H9 (cell line): ENCODE measurements around the gene DAAM1. TPM values are rescaled to one million over a fixed set of nuclear protein-coding genes. Genes with fewer than 3 reads are reported as not detected.

Experiments
- DNase-seq: peaks from one replicate; pipeline ENCODE4 v3.0.0-alpha.2; 2017
- H2AFZ ChIP-seq: one replicate; pipeline ENCODE4 v1.6.1; 2013; ENCODE audit warnings: mild to moderate bottlenecking, low read length, control low read depth, moderate library complexity
- H2AK5ac ChIP-seq: 2 replicates; pipeline ENCODE4 v1.6.1; 2013; ENCODE audit warnings: low read length, control low read depth, mixed read lengths; ENCODE audit not compliant: insufficient read length
- H2BK120ac ChIP-seq: one replicate; pipeline ENCODE4 v1.6.1; 2013; ENCODE audit warnings: low read depth, mild to moderate bottlenecking, low read length, control low read depth, inconsistent platforms; ENCODE audit not compliant: poor library complexity, severe bottlenecking
- H2BK12ac ChIP-seq: 2 replicates; pipeline ENCODE4 v1.6.1; 2013; ENCODE audit warnings: low read length, control low read depth, mixed read lengths, low read depth; ENCODE audit not compliant: insufficient read length
- H2BK15ac ChIP-seq: 2 replicates; pipeline ENCODE4 v1.6.1; 2013; ENCODE audit warnings: low read depth, low read length, control low read depth
- H2BK20ac ChIP-seq: one replicate; pipeline ENCODE4 v1.6.1; 2013; ENCODE audit warnings: low read depth, mild to moderate bottlenecking, low read length, control low read depth, inconsistent platforms; ENCODE audit not compliant: poor library complexity, severe bottlenecking
- H2BK5ac ChIP-seq: 2 replicates; pipeline ENCODE4 v1.6.1; 2013; ENCODE audit warnings: low read length, control low read depth, mixed read lengths; ENCODE audit not compliant: insufficient read length
- H3K14ac ChIP-seq: 2 replicates; pipeline ENCODE4 v1.6.1; 2013; ENCODE audit warnings: low read length, control low read depth; ENCODE audit not compliant: insufficient read depth
- H3K18ac ChIP-seq: 2 replicates; pipeline ENCODE4 v1.6.1; 2013; ENCODE audit warnings: low read depth, mild to moderate bottlenecking, mixed read lengths, low read length, control low read depth; ENCODE audit not compliant: insufficient read length
- H3K23ac ChIP-seq: 2 replicates; pipeline ENCODE4 v1.6.1; 2013; ENCODE audit warnings: low read length, control low read depth, mixed read lengths, low read depth; ENCODE audit not compliant: insufficient read length
- H3K23me2 ChIP-seq: 2 replicates; pipeline ENCODE4 v1.6.1; 2013; ENCODE audit warnings: low read depth, mild to moderate bottlenecking, mixed read lengths, low read length, control low read depth; ENCODE audit not compliant: insufficient read length, poor library complexity, severe bottlenecking
- H3K27ac ChIP-seq: 2 replicates; pipeline ENCODE4 v1.5.1; 2013; ENCODE audit warnings: low read length, control low read depth, mixed read lengths, low read depth; ENCODE audit not compliant: insufficient read length
- H3K27me3 ChIP-seq: 2 replicates; pipeline ENCODE4 v1.6.1; 2013; ENCODE audit warnings: low read length, control low read depth, inconsistent platforms; ENCODE audit not compliant: insufficient read depth
- H3K4ac ChIP-seq: 2 replicates; pipeline ENCODE4 v1.6.1; 2013; ENCODE audit warnings: low read depth, mild to moderate bottlenecking, control low read depth, inconsistent platforms, low read length, moderate library complexity
- H3K4me1 ChIP-seq: 2 replicates; pipeline ENCODE4 v1.6.1; 2013; ENCODE audit warnings: low read length, control low read depth, inconsistent platforms; ENCODE audit not compliant: insufficient read depth
- H3K4me2 ChIP-seq: 2 replicates; pipeline ENCODE4 v1.6.1; 2013; ENCODE audit warnings: low read length, control low read depth, mixed read lengths; ENCODE audit not compliant: insufficient read length, insufficient read depth
- H3K56ac ChIP-seq: 2 replicates; pipeline ENCODE4 v1.6.1; 2013; ENCODE audit warnings: low read depth, mild to moderate bottlenecking, mixed read lengths, low read length, control low read depth; ENCODE audit not compliant: insufficient read length
- H3K79me1 ChIP-seq: 2 replicates; pipeline ENCODE4 v1.6.1; 2013; ENCODE audit warnings: low read depth, mild to moderate bottlenecking, moderate library complexity, low read length, control low read depth, inconsistent platforms; ENCODE audit not compliant: insufficient read depth, poor library complexity, severe bottlenecking
- H3K79me2 ChIP-seq: 2 replicates; pipeline ENCODE4 v1.6.1; 2013; ENCODE audit warnings: low read length, control low read depth, inconsistent platforms; ENCODE audit not compliant: insufficient read depth
- H3K9ac ChIP-seq: 2 replicates; pipeline ENCODE4 v1.6.1; 2013; ENCODE audit warnings: low read length, control low read depth, mixed read lengths; ENCODE audit not compliant: insufficient read length; ENCODE audit errors: extremely low read depth
- H3K9me3 ChIP-seq: one replicate; pipeline ENCODE4 v1.6.1; 2013; ENCODE audit warnings: low read depth, low read length, inconsistent platforms; ENCODE audit not compliant: control insufficient read depth
- H3T11ph ChIP-seq: one replicate; pipeline ENCODE4 v1.6.1; 2013; ENCODE audit warnings: mild to moderate bottlenecking, low read length, control low read depth, inconsistent platforms
- H4K20me1 ChIP-seq: one replicate; pipeline ENCODE4 v1.6.1; 2013; ENCODE audit not compliant: control insufficient read depth, insufficient read length, insufficient read depth
- H4K5ac ChIP-seq: 2 replicates; pipeline ENCODE4 v1.6.1; 2013; ENCODE audit warnings: low read depth, mild to moderate bottlenecking, mixed read lengths, low read length, control low read depth; ENCODE audit not compliant: insufficient read length
- H4K8ac ChIP-seq: replicated peaks from 2 replicates; pipeline ENCODE4 v1.6.1; 2013; ENCODE audit warnings: low read length, control low read depth, mixed read lengths, low read depth; ENCODE audit not compliant: insufficient read length
- H4K91ac ChIP-seq: 2 replicates; pipeline ENCODE4 v1.6.1; 2013; ENCODE audit warnings: low read depth, mild to moderate bottlenecking, moderate library complexity, mixed read lengths, low read length, control low read depth; ENCODE audit not compliant: insufficient read length
- H3K27ac Mint-ChIP-seq, 3 experiments: 2 replicates in 2 of 3; 3 replicates in 1 of 3; pipeline ENCODE4 v1.8.0; 2020 to 2021; ENCODE audit warnings: mixed read lengths in 3 of 3, mild to moderate bottlenecking in 1 of 3, moderate library complexity in 1 of 3
- H3K27me3 Mint-ChIP-seq: 2 replicates; pipeline ENCODE4 v1.8.0; 2021; ENCODE audit warnings: low read depth, mild to moderate bottlenecking, moderate library complexity, mixed read lengths
- H3K36me3 Mint-ChIP-seq, 3 experiments: 2 replicates in 2 of 3; 3 replicates in 1 of 3; pipeline ENCODE4 v1.8.0; 2020 to 2021; ENCODE audit warnings: low read depth in 3 of 3, mixed read lengths in 3 of 3; ENCODE audit not compliant: insufficient read depth in 1 of 3
- H3K4me1 Mint-ChIP-seq, 2 experiments: 2 replicates each; pipeline ENCODE4 v1.8.0; 2020; ENCODE audit warnings: mixed read lengths in 2 of 2
- H3K4me3 Mint-ChIP-seq, 2 experiments: 2 replicates in 1 of 2; 3 replicates in 1 of 2; pipeline ENCODE4 v1.8.0; 2020 to 2021; ENCODE audit warnings: mild to moderate bottlenecking in 2 of 2, mixed read lengths in 2 of 2, moderate library complexity in 1 of 2
- H3K9me3 Mint-ChIP-seq, 2 experiments: 2 replicates in 1 of 2; 3 replicates in 1 of 2; pipeline ENCODE4 v1.8.0; 2020; ENCODE audit warnings: mild to moderate bottlenecking in 2 of 2, mixed read lengths in 2 of 2, moderate library complexity in 1 of 2
- CTCF ChIP-seq: fragments of 200-600 bp; sonication (generic); conservative IDR thresholded peaks from 3 replicates; pipeline ENCODE4 v1.8.0; 2021; ENCODE audit warnings: antibody characterized with exemption, mild to moderate bottlenecking
- WGBS: extraction: QIAGEN DNeasy Blood & Tissue Kit; methylation state at CpG from one replicate; pipeline ENCODE4 v1.1.7; 2013; ENCODE audit warnings: missing lambda C conversion rate, low lambda C conversion rate, mixed read lengths; ENCODE audit not compliant: insufficient read length; ENCODE audit errors: extremely low coverage; 5-methylcytosine and 5-hydroxymethylcytosine counted together
- total RNA-seq: library from RNA; stranded (reverse); gene quantifications from 2 replicates; pipeline ENCODE4 v1.2.1, GENCODE V29; 2021

Gene DAAM1
- total RNA-seq, 1 experiment from 2014 or later = 19.5 TPM

- Histone ChIP-seq H4K91ac (no peak overlapping the region), H3K23ac (no peak overlapping the region), H2BK5ac (no peak overlapping the region), H4K5ac (no peak overlapping the region), H3T11ph (no peak overlapping the region), H4K8ac (no peak overlapping the region), H2BK12ac (no peak overlapping the region), H2AK5ac (no peak overlapping the region), H3K9ac (no peak overlapping the region), H2AFZ (no peak overlapping the region), H4K20me1 (no peaks in the 10 kb centered on the region), H3K4ac (no peak overlapping the region), H3K56ac (no peak overlapping the region), H2BK120ac (no peak overlapping the region), H3K4me1 (no peaks in the 10 kb centered on the region), H3K79me1 (no peaks in the 10 kb centered on the region), H3K23me2 (no peaks in the 10 kb centered on the region), H2BK15ac (no peak overlapping the region), H3K27me3 (no peaks in the 10 kb centered on the region), H3K79me2 (no peaks in the 10 kb centered on the region), H3K9me3 (no peaks in the 10 kb centered on the region), H3K4me2 (no peak overlapping the region), H3K18ac (no peak overlapping the region), H3K14ac (no peak overlapping the region), H2BK20ac (no peak overlapping the region), H3K27ac (no peak overlapping the region)
- H3K9me3 Mint-ChIP-seq = no peaks in the 10 kb centered on the region
- H3K27me3 Mint-ChIP-seq = no peaks in the 10 kb centered on the region
- no peak overlapping the region for H3K4me3 Mint-ChIP-seq
- H3K4me1 Mint-ChIP-seq = no peaks in the 10 kb centered on the region
- WGBS = no CpG with 5 or more reads among the region's 2 CpGs
- DNase-seq = no peak
- H3K36me3 Mint-ChIP-seq = no peaks in the 10 kb centered on the region
- no peak overlapping the region for H3K27ac Mint-ChIP-seq
- no peak for TF ChIP-seq CTCF
Measured at GRCh38 chr14:59419303-59419702, 230.8 kb downstream of the DAAM1 start.
